Panc1 (cell line): ENCODE results near the gene CDH15. TPM values are rescaled to one million over a fixed set of nuclear protein-coding genes. Genes with fewer than 3 reads are reported as not detected.
A peak's percentile ranks its signal among the peaks of the same experiment; 100 is the strongest.

Source experiments
- ATAC-seq: fragments of 200-7000 bp; cut with Tn5 transposase; 2 replicates; pipeline ENCODE4 v1.9.1; 2020; ENCODE audit warnings: mild to moderate bottlenecking, moderate library complexity
- BruUV-seq: library from RNA; stranded (reverse); fragments of 400-500 nt; replicated peaks from 2 replicates; lab custom pipeline; 2021; lab: Mats Ljungman, UMichigan
- CTCF ChIA-PET: fragments of 300-600 bp; sonication (Branson Sonifier 250); formaldehyde crosslinking; loops from one replicate; lab custom pipeline; 2022; ENCODE audit warnings: antibody characterized with exemption; lab: Charles Lee
- POLR2A ChIA-PET: fragments of 300-600 bp; sonication (Branson Sonifier 250); formaldehyde crosslinking; loops from one replicate; lab custom pipeline; 2022; ENCODE audit warnings: antibody characterized with exemption; lab: Charles Lee
- DNase-seq: peaks from one replicate; pipeline ENCODE4 v3.0.0-alpha.2; 2010; ENCODE audit warnings: low read depth, low spot score
- H3K27ac ChIP-seq: 2 replicates; pipeline ENCODE4 v1.5.1; 2011; ENCODE audit warnings: mild to moderate bottlenecking, low read length, inconsistent platforms
- H3K27me3 ChIP-seq: fragments of 200-500 bp; sonication (Bioruptor generic); 2 replicates; pipeline ENCODE4 v1.6.0; 2014; ENCODE audit warnings: low read length, inconsistent platforms; ENCODE audit not compliant: control insufficient read depth, insufficient read depth
- H3K36me3 ChIP-seq: fragments of 200-500 bp; sonication (Bioruptor generic); 2 replicates; pipeline ENCODE4 v1.5.1; 2014; ENCODE audit warnings: inconsistent platforms, mild to moderate bottlenecking, low read length, moderate library complexity; ENCODE audit not compliant: control insufficient read depth, insufficient read depth
- H3K4me1 ChIP-seq: 2 replicates; pipeline ENCODE4 v1.5.1; 2011; ENCODE audit warnings: inconsistent platforms, mild to moderate bottlenecking, low read length, moderate library complexity; ENCODE audit not compliant: control insufficient read depth, insufficient read depth
- H3K4me3 ChIP-seq, 2 experiments: 2 replicates each; pipeline ENCODE4 v1.5.1; 2011 to 2012; ENCODE audit warnings: low read depth in 2 of 2, low read length in 2 of 2, mild to moderate bottlenecking in 2 of 2, inconsistent platforms in 1 of 2, moderate library complexity in 1 of 2
- H3K9me3 ChIP-seq: fragments of 200-500 bp; sonication (Bioruptor generic); 2 replicates; pipeline ENCODE4 v1.5.1; 2014; ENCODE audit warnings: low read depth, mild to moderate bottlenecking, inconsistent platforms, low read length, moderate library complexity; ENCODE audit not compliant: control insufficient read depth, insufficient read depth
- POLR2AphosphoS5 ChIP-seq: IDR thresholded peaks from 2 replicates; pipeline ENCODE4 v1.6.1; 2012; ENCODE audit warnings: mild to moderate bottlenecking, low read depth, low read length, moderate library complexity
- SIN3A ChIP-seq: IDR thresholded peaks from 2 replicates; pipeline ENCODE4 v1.6.1; 2012; ENCODE audit warnings: low read depth, mild to moderate bottlenecking, low read length, moderate library complexity, borderline replicate concordance; ENCODE audit not compliant: insufficient read depth
- TCF7L2 ChIP-seq: IDR thresholded peaks from 2 replicates; pipeline ENCODE4 v1.6.1; 2011; ENCODE audit warnings: mild to moderate bottlenecking, low read depth, low read length, inconsistent platforms
- in situ Hi-C: cut with HindIII; loops from 2 replicates; pipeline ENCODE4 v1.10.0; 2016; ENCODE audit warnings: low sequenced_read_pairs, low pct_unique_long_range_greater_than_20kb
- intact Hi-C: fragments of 100-400 bp; cut with micrococcal nuclease; formaldehyde crosslinking; loops from one replicate; pipeline ENCODE4 v1.10.0; 2022; ENCODE audit not compliant: unreplicated experiment
- total RNA-seq: library from RNA; stranded (reverse); gene quantifications from one replicate; pipeline ENCODE4 v1.2.1, GENCODE V29; 2021; ENCODE audit not compliant: unreplicated experiment
- TF ChIP-seq, protein P1 (sequence below): fragments of 450-650 bp; IDR thresholded peaks from 2 replicates; pipeline ENCODE4 v1.5.1; 2017; ENCODE audit warnings: mild to moderate bottlenecking
- TF ChIP-seq, protein P2 (sequence below), 2 experiments: IDR thresholded peaks; 2 replicates each; pipeline ENCODE4 v1.6.1; 2011 to 2012; ENCODE audit warnings: low read depth in 2 of 2, control low read depth in 1 of 2, low read length in 1 of 2, mild to moderate bottlenecking in 1 of 2, moderate library complexity in 1 of 2; ENCODE audit not compliant: insufficient read depth in 1 of 2

The CDH15 gene
- total RNA-seq, 1 experiment from 2014 or later: 0.51 TPM

DNA sequence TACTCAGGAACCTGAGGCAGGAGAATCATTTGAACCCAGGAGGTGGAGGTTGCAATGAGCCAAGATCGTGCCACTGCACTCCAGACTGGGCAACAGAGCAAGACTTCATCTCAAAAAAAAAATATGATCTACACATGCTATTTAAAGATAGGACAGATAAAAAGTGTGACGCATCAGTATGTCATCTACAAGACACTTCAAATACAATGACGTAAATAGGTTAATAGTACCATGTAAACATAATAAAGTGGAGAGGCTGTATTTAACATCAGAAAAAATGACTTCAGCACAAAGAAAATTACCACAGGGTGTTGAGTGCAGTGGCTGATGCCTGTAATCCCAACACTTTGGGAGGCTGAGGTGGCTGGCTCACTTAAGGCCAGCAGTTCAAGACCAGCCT is 66.2 kb downstream of the CDH15 start:
- CTCF ChIA-PET: no interaction called here
- POLR2A ChIA-PET: no interaction called here
- BruUV-seq: no TSS peak

DNA sequence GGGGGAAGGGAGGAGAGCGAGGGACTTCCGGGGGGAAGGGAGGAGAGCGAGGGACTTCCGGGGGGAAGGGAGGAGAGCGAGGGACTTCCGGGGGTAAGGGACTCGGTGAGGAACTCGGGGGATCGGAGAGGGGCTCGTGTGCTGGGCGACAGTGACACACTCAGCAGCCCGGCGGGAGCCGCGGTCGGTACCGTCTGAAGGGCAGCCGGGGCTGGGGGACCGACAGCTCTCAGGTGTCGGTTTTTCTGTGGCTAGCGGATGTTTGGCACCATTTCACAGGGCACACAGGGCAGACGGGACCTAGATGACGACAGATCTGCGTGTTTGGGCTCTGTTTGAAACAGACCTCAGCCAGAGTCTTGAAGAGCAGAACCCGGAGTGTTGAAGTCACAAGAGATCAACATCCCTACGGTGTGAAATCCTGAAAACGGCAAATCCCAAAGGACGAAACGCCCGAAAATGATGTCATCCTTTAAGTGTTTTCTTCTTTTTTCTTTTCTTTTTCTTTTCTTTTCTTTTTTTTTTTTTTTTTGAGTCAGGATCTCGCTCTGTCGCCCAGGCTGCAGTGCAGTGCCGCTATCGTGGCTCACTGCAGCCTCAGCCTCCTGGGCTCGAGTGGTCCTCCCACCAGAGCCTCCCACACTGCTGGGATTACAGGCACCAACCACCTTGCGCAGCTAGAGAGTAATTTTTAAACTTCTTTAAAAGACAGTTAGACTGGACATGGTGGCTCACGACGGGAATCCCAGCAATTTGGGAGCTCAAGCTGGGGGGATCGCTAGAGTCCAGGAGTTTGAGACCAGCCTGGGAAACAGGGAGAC is 69.8 kb downstream of the CDH15 start:
- in situ Hi-C loops (no loop called here), intact Hi-C loops (no loop called here)
- Histone ChIP-seq H3K36me3 (peaks cover 6% of the 10 kb centered on the region; the same call in 1 of the 2 replicates), H3K4me3 (peak overlapping the region; percentile 60 to 90), H3K27ac (peak overlapping the region; percentile 84), H3K4me1 (no peaks in the 10 kb centered on the region), H3K27me3 (no peaks in the 10 kb centered on the region), H3K9me3 (peaks cover 3% of the 10 kb centered on the region; the same call in 1 of the 2 replicates)
- POLR2A ChIA-PET: no interaction called here
- peak; percentile 84 for ATAC-seq
- CTCF ChIA-PET: no interaction called here
- DNase-seq: peak; percentile 58
- 0 out of 2 replicates have a peak, but pooled peaks have one; percentile 27 for TF ChIP-seq TCF7L2
- TF ChIP-seq, protein P1, sequence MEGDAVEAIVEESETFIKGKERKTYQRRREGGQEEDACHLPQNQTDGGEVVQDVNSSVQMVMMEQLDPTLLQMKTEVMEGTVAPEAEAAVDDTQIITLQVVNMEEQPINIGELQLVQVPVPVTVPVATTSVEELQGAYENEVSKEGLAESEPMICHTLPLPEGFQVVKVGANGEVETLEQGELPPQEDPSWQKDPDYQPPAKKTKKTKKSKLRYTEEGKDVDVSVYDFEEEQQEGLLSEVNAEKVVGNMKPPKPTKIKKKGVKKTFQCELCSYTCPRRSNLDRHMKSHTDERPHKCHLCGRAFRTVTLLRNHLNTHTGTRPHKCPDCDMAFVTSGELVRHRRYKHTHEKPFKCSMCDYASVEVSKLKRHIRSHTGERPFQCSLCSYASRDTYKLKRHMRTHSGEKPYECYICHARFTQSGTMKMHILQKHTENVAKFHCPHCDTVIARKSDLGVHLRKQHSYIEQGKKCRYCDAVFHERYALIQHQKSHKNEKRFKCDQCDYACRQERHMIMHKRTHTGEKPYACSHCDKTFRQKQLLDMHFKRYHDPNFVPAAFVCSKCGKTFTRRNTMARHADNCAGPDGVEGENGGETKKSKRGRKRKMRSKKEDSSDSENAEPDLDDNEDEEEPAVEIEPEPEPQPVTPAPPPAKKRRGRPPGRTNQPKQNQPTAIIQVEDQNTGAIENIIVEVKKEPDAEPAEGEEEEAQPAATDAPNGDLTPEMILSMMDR: no peak
- peak; percentile 30; the same call in 1 of the 2 replicates for TF ChIP-seq SIN3A
- TF ChIP-seq POLR2AphosphoS5: peak; percentile 78
- TSS peak; percentile 98 for BruUV-seq

More for the DNA sequence above, 66.2 kb downstream of the CDH15 start:
- Histone ChIP-seq H3K27me3 (no peaks in the 10 kb centered on the region), H3K9me3 (peaks cover 7% of the 10 kb centered on the region; the same call in 1 of the 2 replicates), H3K4me3 (no peak overlapping the region), H3K27ac (no peak overlapping the region), H3K4me1 (no peaks in the 10 kb centered on the region), H3K36me3 (peaks cover 6% of the 10 kb centered on the region; the same call in 1 of the 2 replicates)
- in situ Hi-C loops (no loop called here), intact Hi-C loops (no loop called here)
- TF ChIP-seq TCF7L2 (no peak), SIN3A (no peak), POLR2AphosphoS5 (no peak)
- TF ChIP-seq, protein P1: no peak
- TF ChIP-seq, protein P2, sequence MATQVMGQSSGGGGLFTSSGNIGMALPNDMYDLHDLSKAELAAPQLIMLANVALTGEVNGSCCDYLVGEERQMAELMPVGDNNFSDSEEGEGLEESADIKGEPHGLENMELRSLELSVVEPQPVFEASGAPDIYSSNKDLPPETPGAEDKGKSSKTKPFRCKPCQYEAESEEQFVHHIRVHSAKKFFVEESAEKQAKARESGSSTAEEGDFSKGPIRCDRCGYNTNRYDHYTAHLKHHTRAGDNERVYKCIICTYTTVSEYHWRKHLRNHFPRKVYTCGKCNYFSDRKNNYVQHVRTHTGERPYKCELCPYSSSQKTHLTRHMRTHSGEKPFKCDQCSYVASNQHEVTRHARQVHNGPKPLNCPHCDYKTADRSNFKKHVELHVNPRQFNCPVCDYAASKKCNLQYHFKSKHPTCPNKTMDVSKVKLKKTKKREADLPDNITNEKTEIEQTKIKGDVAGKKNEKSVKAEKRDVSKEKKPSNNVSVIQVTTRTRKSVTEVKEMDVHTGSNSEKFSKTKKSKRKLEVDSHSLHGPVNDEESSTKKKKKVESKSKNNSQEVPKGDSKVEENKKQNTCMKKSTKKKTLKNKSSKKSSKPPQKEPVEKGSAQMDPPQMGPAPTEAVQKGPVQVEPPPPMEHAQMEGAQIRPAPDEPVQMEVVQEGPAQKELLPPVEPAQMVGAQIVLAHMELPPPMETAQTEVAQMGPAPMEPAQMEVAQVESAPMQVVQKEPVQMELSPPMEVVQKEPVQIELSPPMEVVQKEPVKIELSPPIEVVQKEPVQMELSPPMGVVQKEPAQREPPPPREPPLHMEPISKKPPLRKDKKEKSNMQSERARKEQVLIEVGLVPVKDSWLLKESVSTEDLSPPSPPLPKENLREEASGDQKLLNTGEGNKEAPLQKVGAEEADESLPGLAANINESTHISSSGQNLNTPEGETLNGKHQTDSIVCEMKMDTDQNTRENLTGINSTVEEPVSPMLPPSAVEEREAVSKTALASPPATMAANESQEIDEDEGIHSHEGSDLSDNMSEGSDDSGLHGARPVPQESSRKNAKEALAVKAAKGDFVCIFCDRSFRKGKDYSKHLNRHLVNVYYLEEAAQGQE (IDR thresholded peaks at IDR 0.05; ENCODE audit: insufficient read depth in 1 of 2, low read depth in 2 of 2, low read length in 1 of 2): no peak
- DNase-seq (no peak), ATAC-seq (no peak)
